Suprapubic skin (tissue), 4 donors: Measurements from ENCODE around the gene PKP3. TPM values are rescaled to one million over a fixed set of nuclear protein-coding genes. Genes with fewer than 3 reads are reported as not detected.
"Not testable (repeated sequence)": the region's sequence is repeated elsewhere in the genome, so short reads cannot be mapped to it uniquely, and the experiment has no call there.

ENCODE experiments used
- DNase-seq, 2 donors: peaks; one replicate each; pipeline ENCODE4 v3.0.0-alpha.2; 2019; ENCODE audit warnings: low spot score in 2 of 2
- H3K27ac ChIP-seq: fragments of 200-600 bp; sonication (generic); one replicate; pipeline ENCODE4 v1.5.1; 2019
- H3K27me3 ChIP-seq: fragments of 200-600 bp; sonication (generic); one replicate; pipeline ENCODE4 v1.5.1; 2019
- H3K36me3 ChIP-seq: fragments of 200-600 bp; sonication (generic); one replicate; pipeline ENCODE4 v1.5.1; 2019
- H3K4me1 ChIP-seq: fragments of 200-600 bp; sonication (generic); one replicate; pipeline ENCODE4 v1.5.1; 2019
- H3K4me3 ChIP-seq: fragments of 200-600 bp; sonication (generic); one replicate; pipeline ENCODE4 v1.5.1; 2019; ENCODE audit warnings: mild to moderate bottlenecking
- H3K9me3 ChIP-seq: fragments of 200-600 bp; sonication (generic); one replicate; pipeline ENCODE4 v1.5.1; 2019
- CTCF ChIP-seq, 2 donors: fragments of 200-600 bp in 1 of 2; fragments of 450-650 bp in 1 of 2; sonication (generic) in 1 of 2; IDR thresholded peaks; one replicate each; pipeline ENCODE4 v1.5.1; 2016 to 2019; ENCODE audit warnings: antibody characterized with exemption in 2 of 2, mild to moderate bottlenecking in 1 of 2, moderate library complexity in 1 of 2
- EP300 ChIP-seq: sonication (generic); formaldehyde crosslinking; IDR thresholded peaks from one replicate; pipeline ENCODE4 v1.6.1; 2017; ENCODE audit warnings: antibody characterized with exemption
- POLR2A ChIP-seq, 2 donors: fragments of 450-650 bp; IDR thresholded peaks; one replicate each; pipeline ENCODE4 v1.6.1; 2017; ENCODE audit warnings: antibody characterized with exemption in 2 of 2, mild to moderate bottlenecking in 2 of 2, moderate library complexity in 2 of 2
- POLR2AphosphoS5 ChIP-seq, 3 donors: sonication (generic); formaldehyde crosslinking; IDR thresholded peaks; one replicate each; pipeline ENCODE4 v1.6.1; 2017; ENCODE audit warnings: antibody characterized with exemption in 3 of 3
- WGBS: methylation state at CpG from one replicate; pipeline ENCODE4 v1.1.5; 2018; 5-methylcytosine and 5-hydroxymethylcytosine counted together
- total RNA-seq, 4 donors: library from RNA; depleted of rRNA; stranded (reverse); fragments of >200 nt; gene quantifications; one replicate each; pipeline ENCODE4 v1.1.0, GENCODE V29; 2016

The PKP3 gene
- total RNA-seq, 4 donors from 2014 or later: 318 to 486 (median 428) TPM

- WGBS: 79% methylated on average over 10 of the region's 16 CpGs
- Histone ChIP-seq H3K4me1 (no peaks in the 10 kb centered on the region), H3K36me3 (no peaks in the 10 kb centered on the region), H3K4me3 (no peak overlapping the region), H3K27ac (no peak overlapping the region), H3K9me3 (no peaks in the 10 kb centered on the region), H3K27me3 (no peaks in the 10 kb centered on the region)
- no peak for DNase-seq
- TF ChIP-seq EP300 (no peak), POLR2AphosphoS5 (IDR thresholded peaks at IDR 0.05) (no peak), CTCF (IDR thresholded peaks at IDR 0.05) (no peak), POLR2A (IDR thresholded peaks at IDR 0.05) (no peak)
These were observed 40.5 kb downstream of the PKP3 start for GRCh38 chr11:434496-434895.

GRCh38 chr11:434999-435740, 41.2 kb downstream of the PKP3 start:
- DNase-seq, H3K36me3 ChIP-seq, H3K27ac ChIP-seq, H3K4me3 ChIP-seq, H3K27me3 ChIP-seq, H3K4me1 ChIP-seq, H3K9me3 ChIP-seq: not testable (repeated sequence)
- 94% methylated on average over 1 of the region's 1 CpG for WGBS

- peaks cover 14% of the 10 kb centered on the region for H3K4me1 ChIP-seq
- H3K9me3 ChIP-seq: no peaks in the 10 kb centered on the region
- TF ChIP-seq EP300 (no peak), POLR2A (IDR thresholded peaks at IDR 0.05) (no peak), CTCF (IDR thresholded peaks at IDR 0.05) (no peak), POLR2AphosphoS5 (IDR thresholded peaks at IDR 0.05) (no peak)
- WGBS: 93% methylated on average over 16 of the region's 17 CpGs
- DNase-seq: no peak
- H3K27ac ChIP-seq: no peak overlapping the region
- no peaks in the 10 kb centered on the region for H3K27me3 ChIP-seq
- no peak overlapping the region for H3K4me3 ChIP-seq
- no peaks in the 10 kb centered on the region for H3K36me3 ChIP-seq
These were observed 43.3 kb downstream of the PKP3 start for GRCh38 chr11:437228-437870.

GRCh38 chr11:438101-438844, 44.3 kb downstream of the PKP3 start:
- Histone ChIP-seq H3K27ac (no peak overlapping the region), H3K36me3 (no peaks in the 10 kb centered on the region), H3K4me1 (peaks cover 19% of the 10 kb centered on the region), H3K4me3 (no peak overlapping the region), H3K9me3 (no peaks in the 10 kb centered on the region), H3K27me3 (no peaks in the 10 kb centered on the region)
- WGBS: 76% methylated on average over 12 of the region's 21 CpGs
- no peak for TF ChIP-seq POLR2A (IDR thresholded peaks at IDR 0.05)
- TF ChIP-seq CTCF (IDR thresholded peaks at IDR 0.05): no peak
- no peak for TF ChIP-seq EP300
- no peak for TF ChIP-seq POLR2AphosphoS5 (IDR thresholded peaks at IDR 0.05)
- no peak for DNase-seq

- peaks cover 24% of the 10 kb centered on the region for H3K4me1 ChIP-seq
- no peaks in the 10 kb centered on the region for H3K36me3 ChIP-seq
- no peak overlapping the region for H3K27ac ChIP-seq
- no peak overlapping the region for H3K4me3 ChIP-seq
- H3K27me3 ChIP-seq: no peaks in the 10 kb centered on the region
- H3K9me3 ChIP-seq: no peaks in the 10 kb centered on the region
- WGBS: 84% methylated on average over 19 of the region's 23 CpGs
- DNase-seq: no peak
- TF ChIP-seq EP300 (no peak), CTCF (IDR thresholded peaks at IDR 0.05) (no peak), POLR2AphosphoS5 (IDR thresholded peaks at IDR 0.05) (no peak), POLR2A (IDR thresholded peaks at IDR 0.05) (no peak)
These were observed 45.5 kb downstream of the PKP3 start for GRCh38 chr11:439315-440064.
